RPMI8226 (cell line): ENCODE data around the gene ROCK2.
"Not testable (repeated sequence)": the region's sequence is repeated elsewhere in the genome, so short reads cannot be mapped to it uniquely, and the experiment has no call there.

Experiments
- DNase-seq: peaks from one replicate; pipeline ENCODE4 v3.0.0-alpha.2; 2015

Gene ROCK2

GRCh38 chr2:11339508-11340083 is 4.8 kb downstream of the ROCK2 start:
- no peak for DNase-seq

GRCh38 chr2:11338580-11338979 is 5.9 kb downstream of the ROCK2 start:
- no peak for DNase-seq

- no peak for DNase-seq
Observed at GRCh38 chr2:11337909-11338308, 6.5 kb downstream of the ROCK2 start.

- no peak for DNase-seq
Observed at GRCh38 chr2:11336189-11336588, 8.2 kb downstream of the ROCK2 start.

- DNase-seq = no peak
Observed at GRCh38 chr2:11333427-11334183, 10.8 kb downstream of the ROCK2 start.

GRCh38 chr2:11332596-11332995 is 11.8 kb downstream of the ROCK2 start:
- DNase-seq = no peak

GRCh38 chr2:11330457-11331142 is 13.8 kb downstream of the ROCK2 start:
- no peak for DNase-seq

- DNase-seq = no peak
Observed at GRCh38 chr2:11329776-11330175, 14.7 kb downstream of the ROCK2 start.

GRCh38 chr2:11328522-11328921 is 15.9 kb downstream of the ROCK2 start:
- DNase-seq = not testable (repeated sequence)

- no peak for DNase-seq
Observed at GRCh38 chr2:11327871-11328270, 16.6 kb downstream of the ROCK2 start.

- no peak for DNase-seq
Observed at GRCh38 chr2:11326677-11327211, 17.7 kb downstream of the ROCK2 start.

GRCh38 chr2:11325961-11326676 is 18.3 kb downstream of the ROCK2 start:
- DNase-seq = no peak

- DNase-seq = no peak
Observed at GRCh38 chr2:11321847-11322246, 22.6 kb downstream of the ROCK2 start.

- no peak for DNase-seq
Observed at GRCh38 chr2:11320698-11321492, 23.5 kb downstream of the ROCK2 start.

- no peak for DNase-seq
Observed at GRCh38 chr2:11319939-11320338, 24.5 kb downstream of the ROCK2 start.

GRCh38 chr2:11315074-11315705 is 29.2 kb downstream of the ROCK2 start:
- DNase-seq = no peak

- DNase-seq = no peak
Observed at GRCh38 chr2:11314487-11314886, 29.9 kb downstream of the ROCK2 start.

- DNase-seq = no peak
Observed at GRCh38 chr2:11312770-11313471, 31.5 kb downstream of the ROCK2 start.

- no peak for DNase-seq
Observed at GRCh38 chr2:11311543-11311942, 32.9 kb downstream of the ROCK2 start.

GRCh38 chr2:11310212-11310611 is 34.2 kb downstream of the ROCK2 start:
- DNase-seq = no peak

- DNase-seq = no peak
Observed at GRCh38 chr2:11309706-11310105, 34.7 kb downstream of the ROCK2 start.
